Measurements from ENCODE around the gene QRICH1.
A peak's percentile ranks its signal among the peaks of the same experiment; 100 is the strongest.

Gene QRICH1

DNA sequence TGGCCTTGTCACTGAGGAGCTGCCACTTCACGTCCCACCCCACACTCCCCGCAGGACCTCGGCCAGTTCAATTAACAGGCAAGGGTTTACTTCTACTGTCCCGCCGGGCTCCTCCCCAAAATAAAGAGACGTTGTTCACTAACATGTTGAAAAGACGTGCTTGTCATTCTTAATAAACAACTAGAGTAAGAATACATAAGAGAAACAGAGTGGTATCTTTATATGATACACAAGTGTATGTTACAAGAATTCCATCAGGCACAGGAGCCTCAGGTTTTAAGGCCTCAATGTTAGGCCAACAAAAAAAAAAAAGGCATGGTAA is 64.3 kb downstream of the QRICH1 start:
- DNase-seq = no peak

DNA sequence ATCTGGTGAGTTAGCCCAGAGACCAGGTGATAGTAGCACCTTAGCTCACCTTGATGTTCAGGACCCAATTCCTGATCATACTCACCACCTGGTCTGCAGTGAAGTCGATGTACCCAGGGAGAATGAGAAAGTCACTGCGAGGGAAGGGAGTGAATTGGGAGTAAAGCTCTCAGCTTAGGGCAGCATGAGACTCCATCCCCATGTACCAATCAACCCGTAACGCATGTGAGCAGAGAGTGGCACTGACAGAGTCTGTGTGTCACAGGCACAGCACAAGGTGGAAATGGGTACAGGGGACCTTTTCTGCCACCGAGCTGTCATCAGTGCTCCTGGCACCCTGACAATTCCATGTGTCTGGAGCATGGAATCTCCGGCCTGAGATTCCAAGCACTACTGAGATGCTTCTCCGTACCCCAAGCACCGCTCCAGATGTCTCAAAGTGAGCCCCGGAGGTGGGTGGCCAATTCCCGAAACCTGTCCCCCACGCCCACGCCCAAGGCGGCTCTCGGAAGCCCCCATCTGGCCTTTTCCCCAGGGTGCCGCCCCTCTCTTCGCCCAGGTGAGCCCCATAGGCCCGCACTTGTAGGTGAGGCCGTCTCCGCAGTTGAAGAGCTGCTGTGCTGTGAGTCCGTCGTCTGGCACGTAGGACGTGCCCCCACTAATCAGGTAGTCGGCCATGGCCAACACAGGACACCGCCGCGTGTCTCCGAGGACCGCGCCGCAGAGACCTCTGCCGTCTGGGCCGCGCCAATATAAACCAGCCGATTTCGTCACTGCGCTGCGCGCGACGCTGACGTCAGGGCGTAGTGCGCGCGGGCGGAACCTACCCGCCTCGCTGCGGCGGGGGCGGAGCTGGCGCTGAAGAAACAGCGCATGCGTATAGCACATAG is 65.0 kb downstream of the QRICH1 start, which contains the start of gene IMPDH2:
IMPDH2 (minus strand) TSS at position 726 of the 890 bp plus-strand sequence; CDS start at position 678, 48 bp downstream.
- DNase-seq = peak; percentile 93

DNA sequence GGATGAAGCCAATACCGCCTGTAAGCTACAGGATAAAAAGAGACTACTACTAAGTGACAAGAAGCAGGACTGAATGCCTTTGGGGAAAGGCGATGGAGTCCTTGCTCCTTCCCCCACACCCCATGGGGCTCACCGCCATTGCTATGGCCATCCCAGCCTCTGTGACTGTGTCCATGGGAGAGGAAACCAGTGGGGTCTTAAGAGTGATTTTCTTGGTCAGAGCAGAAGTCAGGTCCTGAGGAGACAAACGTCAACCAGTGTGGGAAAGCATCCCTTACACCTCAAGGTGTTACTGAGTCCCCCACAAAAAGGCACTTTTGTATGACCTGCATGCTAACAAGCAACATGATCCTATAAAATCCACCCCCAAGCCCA is 65.6 kb downstream of the QRICH1 start:
- no peak for DNase-seq

DNA sequence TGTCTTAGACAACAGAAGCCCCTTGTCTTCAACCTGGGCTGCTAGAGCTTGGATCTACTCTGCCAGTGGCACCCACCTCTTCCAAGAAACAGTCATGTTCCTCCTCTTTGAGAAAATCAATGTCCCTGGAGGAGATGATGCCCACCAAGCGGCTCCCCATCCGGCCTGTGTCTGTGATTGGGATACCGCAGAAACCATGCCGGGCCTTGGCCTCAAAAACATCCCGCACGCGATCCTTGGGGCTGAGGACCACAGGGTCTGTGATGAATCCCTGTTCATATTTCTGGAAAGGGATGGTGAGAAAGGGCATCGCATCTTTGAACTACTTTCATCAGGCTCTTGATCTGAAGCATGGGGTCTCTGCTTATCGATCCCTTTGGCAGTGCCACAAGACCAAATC is 66.2 kb downstream of the QRICH1 start:
- no peak for DNase-seq

DNA sequence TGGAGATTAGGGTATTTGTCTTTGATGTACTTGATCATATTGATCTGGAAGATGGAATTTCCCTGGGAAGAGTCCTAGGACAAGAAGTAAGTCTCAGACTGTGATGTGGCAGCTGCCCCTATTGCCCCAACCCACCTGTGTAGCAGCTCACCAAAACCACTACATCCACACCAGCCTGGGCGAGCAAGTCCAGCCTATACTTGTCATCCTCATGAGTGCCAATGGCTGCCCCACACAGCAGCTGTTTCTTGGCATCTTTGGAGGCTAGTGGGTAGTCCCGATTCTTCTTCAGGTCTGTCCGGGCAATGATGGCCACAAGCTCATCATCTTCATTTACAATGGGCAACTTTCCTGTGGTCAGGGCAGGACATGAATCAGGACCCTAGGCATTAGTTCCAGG is 67.3 kb downstream of the QRICH1 start:
- DNase-seq = no peak

DNA sequence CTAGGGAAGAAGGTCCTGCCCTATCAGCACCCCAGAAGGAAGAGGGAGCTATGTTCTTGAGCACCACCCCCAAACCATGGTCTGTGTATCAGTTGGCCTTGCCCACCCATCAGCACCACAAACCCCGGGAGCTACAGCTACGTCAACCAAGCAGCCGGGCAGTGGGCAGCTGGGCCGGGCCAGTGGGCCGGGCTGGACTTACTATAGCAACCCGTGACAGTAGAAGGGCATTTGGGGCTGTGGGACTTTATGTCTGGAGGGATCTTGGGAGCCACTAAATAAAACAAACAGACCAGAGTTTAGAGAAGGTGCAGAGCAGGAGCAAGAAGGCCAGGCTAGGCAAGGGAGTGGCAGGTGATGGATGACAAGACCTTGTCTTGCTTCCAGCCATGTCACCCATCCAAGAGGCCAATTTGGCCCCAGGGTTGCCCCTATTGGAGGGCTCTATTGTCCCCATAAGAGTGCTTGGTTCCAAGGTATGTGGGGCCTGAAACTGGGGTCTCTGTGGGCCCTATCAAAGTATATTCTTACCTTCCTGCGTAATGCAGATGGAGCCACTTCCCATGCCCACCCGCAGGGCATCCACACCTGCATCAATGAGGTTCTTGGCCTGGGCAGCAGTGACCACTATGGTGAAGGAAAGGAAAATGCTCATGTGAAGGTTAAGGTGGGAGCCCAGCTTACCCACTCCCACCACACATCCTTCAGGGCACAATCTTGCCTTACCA is 67.9 kb downstream of the QRICH1 start:
- DNase-seq = no peak

DNA sequence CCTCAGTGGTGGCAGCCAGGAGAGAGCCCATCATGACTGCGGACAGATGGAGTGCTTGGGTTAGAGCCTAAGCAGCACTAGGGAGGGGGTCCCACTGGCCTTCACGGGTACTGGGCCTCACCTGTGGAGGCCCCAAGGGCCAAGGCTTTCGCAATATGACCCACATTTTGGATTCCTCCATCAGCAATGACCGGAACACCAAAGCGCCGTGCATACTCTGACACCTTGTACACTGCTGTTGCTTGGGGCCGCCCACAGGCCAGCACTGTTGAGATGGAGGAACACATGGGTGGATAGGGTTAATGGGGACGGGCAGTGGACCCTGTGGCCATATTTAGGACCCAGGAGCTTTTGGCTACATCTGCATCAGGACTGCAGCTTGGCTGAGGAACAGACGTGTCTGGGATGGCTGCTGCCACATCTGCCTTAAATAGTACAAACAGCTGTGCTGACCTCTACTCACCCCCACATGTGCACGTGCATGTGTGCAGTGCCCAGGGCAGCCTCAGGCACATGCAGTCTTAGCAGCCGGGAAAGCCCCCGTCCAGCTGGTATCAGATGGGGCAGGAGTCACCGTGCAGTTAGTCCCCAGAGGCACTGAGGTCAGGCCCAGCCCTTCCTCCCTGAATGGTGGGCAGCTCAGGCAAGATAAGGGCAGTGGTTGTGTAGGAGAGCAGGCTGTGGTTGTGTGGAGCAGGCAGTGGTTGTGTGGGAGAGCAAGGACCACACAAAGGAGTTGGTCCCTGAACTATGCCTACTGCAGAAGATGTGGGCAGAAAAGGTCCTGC is 68.7 kb downstream of the QRICH1 start:
- DNase-seq = no peak

DNA sequence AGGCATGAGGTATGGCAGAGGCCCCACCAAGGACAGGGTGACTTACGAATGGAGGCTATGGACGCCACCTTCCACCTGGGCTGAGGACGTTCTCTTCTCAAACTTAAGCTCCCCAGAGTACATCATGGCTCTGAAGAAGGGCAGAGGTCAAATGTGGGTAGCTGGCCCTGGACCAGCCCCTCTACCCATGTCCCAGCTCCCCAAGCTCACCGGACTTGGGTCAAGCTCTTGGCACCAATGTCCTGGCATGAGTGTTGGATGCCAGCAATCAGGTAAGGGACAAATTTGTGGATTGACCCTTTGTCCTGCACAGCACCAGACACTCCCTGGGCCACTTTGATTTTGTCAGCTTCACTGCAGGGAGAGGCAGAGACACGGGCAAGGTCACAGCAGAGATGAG is 69.4 kb downstream of the QRICH1 start:
- DNase-seq = no peak

DNA sequence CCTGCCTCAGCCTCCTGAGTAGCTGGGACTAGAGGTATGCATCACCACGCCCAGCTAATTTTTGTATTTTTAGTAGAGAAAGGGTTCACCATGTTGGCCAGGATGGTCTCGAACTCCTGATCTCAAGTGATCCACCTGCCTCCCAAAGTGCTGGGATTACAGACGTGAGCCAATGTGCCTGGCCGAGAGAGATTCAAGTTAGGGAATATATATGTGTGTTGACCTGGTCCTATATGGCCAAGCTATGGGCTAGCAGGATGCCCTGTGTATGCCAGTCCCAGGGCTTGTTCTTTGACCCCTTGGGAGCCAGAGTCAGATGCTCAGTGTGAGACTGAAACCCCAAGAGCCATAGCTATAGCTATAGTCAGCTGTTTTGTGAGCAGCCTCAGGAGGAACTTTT is 70.1 kb downstream of the QRICH1 start:
- no peak for DNase-seq

DNA sequence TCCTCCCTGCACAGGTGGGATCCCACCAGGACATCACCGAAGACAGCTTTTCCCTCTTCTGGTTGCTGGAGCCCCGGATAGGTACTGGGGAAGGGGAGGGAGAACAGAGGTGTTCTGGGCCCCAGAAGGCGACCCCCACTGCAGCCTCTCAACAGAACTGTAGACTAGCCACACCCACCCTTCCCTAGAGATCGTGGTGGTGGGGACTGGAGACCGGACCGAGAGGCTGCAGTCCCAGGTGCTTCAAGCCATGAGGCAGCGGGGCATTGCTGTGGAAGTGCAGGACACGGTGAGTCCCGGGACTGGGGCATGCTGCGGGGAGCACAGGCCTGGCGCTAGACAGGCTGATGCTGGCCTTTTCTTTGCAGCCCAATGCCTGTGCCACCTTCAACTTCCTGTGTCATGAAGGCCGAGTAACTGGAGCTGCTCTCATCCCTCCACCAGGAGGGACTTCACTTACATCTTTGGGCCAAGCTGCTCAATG is 71.1 kb downstream of the QRICH1 start:
- DNase-seq = no peak

DNA sequence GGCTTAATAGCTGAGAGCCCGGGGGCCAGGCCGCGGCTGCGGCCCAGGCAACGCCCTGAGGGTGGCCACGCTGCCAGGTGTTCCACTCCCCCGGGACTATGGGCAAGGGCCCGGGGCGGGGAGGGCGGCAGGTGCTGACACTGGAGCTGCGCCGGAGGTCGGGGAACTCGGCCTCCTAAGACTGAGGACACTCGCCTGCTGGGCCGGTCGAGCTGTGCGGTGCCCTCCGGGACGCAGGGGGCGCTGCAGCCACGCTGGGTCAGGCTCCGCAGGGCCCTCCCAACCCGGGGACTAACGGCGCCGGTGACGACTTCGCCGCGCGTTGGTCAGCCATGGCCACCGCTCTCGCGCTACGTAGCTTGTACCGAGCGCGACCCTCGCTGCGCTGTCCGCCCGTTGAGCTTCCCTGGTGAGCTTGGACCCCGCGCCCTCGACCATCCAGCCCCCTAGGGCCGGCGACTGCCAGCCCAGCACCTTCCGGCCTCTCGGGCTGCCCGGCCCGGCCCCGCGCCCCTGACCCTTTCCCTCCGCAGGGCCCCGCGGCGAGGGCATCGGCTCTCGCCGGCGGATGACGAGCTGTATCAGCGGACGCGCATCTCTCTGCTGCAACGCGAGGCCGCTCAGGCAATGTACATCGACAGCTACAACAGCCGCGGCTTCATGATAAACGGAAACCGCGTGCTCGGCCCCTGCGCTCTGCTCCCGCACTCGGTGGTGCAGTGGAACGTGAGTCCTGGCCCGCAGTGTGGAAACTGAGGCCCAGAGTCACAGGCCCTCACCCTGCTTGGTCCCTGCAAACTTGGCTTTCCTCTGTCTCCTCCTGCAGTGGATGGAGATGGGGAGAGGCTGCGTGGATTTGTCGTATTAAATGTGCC is 71.8 kb downstream of the QRICH1 start, which contains the start of gene NDUFAF3:
NDUFAF3 (plus strand) TSS at position 309 of the 875 bp plus-strand sequence; CDS start at position 333, 24 bp downstream.
- peak; percentile 94 for DNase-seq

DNA sequence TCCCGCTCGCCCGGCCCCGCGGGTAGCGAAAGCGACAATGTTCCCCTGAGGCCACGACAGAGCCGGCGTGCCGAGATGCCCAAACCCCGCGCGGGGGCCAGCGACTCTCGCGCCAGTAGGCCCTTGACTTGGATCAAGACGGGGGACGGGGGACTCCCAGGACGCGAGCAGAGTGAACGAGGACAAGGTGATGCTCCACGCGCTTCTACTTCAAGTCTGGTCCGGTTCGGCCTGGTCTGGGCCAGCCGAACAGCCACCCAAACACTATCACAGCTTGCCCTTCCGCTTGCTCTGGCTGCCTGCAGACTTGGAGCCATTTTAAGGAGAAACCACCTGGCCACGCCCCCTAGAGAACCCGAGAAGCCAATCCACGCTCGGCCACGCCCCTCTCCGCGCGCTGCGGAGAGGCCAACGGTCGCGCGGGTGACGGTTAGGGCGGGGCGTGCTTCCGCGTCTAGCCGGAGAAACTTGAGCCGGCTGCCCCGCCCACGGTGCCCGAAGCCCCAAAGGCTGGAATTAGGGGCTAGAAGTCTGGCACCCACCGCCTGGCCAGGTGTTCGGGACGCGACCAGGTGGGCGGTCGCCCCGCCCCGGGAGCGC is 72.6 kb downstream of the QRICH1 start:
- DNase-seq = peak; percentile 99

DNA sequence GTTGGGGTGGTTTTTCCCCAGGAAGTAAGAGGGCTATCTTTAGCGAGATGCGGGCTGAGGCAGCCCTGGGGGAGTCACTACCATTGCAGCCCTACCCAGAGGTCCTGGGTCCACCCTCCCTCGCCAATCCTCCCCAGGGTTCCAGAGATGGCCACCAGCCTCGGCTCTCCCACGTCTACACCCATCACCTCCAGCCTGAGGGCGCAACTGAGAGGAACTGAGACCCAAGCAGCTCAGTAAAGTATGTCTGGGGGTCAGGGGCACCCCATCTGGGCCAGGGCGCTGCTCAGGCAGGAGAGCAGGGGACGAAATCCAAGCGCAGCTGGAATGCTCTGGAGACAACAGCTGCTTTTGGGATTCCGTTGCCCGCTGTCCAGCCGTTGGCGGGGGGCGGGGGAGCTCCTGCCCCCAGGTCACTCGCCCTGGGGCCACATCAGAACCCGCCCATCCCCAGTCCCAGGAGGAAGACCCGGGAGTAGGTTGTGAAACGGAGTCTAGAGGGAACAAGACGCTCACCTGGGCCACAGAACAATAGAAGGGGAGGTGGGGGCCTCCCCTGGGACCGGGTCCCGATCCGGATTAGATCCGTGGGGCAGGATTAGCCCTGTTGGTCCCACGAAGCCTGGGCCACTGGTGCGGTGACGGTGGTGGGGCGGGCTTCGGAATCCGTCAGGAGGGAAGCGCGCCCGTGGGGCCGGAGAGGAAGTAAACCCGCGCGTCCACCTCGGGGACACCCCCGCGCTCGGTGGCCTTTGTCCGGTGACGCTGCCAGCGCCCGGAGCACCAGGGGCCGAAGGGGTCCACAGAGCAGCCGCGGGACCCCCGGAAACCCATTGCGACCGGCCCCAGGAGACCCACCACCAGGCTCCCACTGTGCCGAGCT is 73.3 kb downstream of the QRICH1 start:
- DNase-seq = no peak

DNA sequence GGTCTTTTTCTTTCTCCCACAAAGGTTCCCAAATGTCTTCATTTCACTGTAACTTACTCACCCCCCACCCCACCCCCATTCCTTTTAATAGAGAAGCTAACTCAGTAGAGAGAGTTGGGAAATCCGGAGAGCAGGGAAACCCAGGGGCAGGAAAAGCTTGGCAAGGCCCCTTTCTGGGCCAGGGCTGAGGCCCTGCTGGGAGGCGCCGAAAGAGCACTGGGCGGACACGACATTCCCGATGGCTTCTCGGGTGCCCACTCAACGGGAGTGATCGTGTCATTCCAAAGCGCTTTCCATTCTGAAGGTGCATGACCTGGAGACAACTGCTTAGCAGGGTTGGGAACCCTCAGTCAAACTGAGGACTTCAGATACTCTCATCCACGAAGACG is 73.9 kb downstream of the QRICH1 start:
- no peak for DNase-seq

DNA sequence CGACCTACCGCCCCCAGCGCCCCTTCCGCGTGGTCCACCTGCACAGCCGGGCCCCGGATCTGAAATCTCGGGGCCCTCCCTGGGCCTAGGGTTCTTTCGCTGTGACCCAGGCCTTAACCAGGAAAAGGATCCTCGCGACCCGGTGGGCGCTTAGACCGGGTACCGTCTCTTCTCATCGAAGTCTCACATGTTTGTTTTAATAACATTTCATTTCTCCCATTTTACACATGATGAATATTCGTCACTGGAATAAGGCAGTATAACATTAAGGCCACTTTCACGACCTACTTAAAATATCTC is 75.2 kb downstream of the QRICH1 start:
- DNase-seq = no peak

DNA sequence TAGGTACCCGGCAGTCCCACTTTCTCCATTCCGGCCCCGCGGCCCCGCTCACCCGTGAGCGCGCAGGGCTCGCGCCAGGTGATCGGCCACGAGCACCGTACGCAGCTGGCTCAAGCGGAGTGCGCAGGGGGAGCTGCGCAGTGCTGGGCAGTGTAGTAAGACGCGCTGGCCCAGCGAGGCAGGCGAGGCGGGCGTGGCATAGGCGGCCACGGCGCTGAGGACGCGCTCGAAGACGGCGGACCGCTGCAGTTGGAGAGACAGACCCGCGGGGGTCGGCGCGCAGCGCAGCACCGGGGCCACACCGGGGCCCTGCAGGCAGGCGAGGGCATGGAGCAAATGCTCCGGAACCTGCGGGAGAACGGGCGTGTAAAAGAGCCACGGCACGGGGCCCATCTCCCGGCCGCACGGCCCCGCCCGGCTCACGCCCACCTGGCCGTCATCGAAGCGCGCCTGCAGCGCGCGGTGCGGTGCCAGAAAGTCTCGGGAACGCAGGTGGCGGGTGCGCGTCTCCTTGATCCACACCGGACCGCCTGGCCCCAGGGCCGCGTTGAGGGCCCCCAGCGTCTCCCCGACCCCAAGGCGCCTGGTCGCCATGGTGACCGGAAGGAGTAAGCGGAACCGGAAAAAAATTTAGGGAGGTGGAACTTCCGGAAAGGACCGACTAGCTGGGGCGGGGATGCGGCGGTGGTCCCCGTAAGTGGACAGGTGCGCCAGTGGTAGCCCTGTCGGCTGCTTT is 75.7 kb downstream of the QRICH1 start, which contains the start of gene DALRD3:
DALRD3 (minus strand) TSS at position 610 of the 736 bp plus-strand sequence; CDS start at position 594, 16 bp downstream.
- peak; percentile 55 for DNase-seq

DNA sequence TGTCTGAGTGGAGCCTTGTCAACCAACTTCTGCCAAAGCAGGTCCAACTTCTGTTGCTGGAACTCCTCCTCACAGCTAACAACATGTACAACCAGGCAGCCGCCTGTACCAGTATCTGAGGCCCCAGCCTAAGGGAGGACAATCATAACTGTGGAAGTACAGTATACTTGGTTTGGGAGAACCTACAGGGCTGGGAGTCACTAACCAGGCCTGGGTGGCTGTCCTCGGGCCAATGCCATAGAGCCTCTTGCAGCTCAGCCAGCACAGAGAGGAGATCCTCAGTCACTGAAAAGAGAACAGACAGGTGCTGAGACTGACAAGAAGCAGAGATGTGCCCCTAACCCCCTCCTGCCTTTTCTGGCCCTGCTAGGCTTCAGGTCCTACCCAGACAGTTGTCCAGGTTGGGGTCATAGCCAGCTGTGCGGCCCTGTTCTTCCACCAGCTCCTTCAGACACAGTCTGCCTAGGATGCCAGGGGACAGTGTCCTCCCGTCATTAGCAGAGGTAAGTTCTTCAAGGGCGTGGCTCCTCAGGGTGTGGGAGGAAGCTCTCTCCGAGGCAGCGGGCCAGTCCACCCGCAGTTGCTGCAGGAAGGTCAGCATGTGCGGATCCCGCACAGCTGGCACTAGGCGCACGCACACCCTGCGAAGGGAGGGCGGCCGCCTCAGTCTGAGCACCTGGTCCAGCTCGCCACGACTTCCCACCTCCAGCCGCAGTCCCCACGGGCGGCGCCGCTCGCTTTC is 76.5 kb downstream of the QRICH1 start:
- DNase-seq = no peak

DNA sequence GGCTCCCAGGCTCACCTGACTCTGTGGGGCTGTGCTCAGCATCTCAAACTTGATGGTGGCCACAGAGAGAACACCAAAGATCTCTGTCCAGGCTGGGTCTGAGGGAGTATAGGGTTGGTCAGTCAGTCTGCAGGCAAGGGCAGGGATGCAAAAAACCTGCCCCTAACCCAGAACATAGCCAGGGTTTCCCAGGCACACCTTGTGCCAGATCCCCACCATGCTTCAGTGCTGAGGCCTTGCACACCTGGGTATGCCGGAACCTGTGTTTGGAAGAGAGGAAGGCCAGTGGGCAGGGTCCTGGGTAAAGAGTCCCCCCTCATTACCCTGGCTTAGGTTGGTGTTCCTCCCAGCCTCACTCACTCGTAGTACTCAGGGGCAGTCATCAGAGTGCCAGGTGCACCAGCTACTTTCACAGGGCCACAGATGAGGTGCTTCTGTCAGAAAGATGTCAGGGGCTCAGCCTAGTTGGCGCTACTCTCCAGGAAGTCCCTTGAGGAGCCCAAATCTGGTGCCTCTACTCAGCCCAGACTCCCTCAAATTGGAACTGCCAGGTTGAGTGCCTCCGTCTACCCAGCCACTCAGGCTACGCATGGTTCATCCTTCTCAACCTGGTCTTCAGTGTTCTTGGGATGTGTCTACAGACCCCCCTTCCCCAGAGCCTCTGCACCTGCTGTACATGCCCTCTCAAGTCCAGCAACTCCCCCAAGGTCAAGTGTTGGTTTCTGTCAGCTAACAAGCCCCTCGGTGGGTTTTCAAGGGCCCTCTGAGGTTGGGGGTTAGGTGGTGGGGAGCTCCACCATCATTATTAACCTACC is 77.2 kb downstream of the QRICH1 start:
- no peak for DNase-seq
